ENCODE measurements around the gene AGTRAP.

AGTRAP gene

GRCh38 chr1:11735531-11735853 lies 444 bp upstream of the AGTRAP start:
- DNase-seq (ENCODE audit: low read depth in 2 of 2): no peak

GRCh38 chr1:11736746-11737639 lies 1.1 kb downstream of the AGTRAP start:
- peak in 1 of 2 donors; percentile 31 for DNase-seq (ENCODE audit: low read depth in 2 of 2)

GRCh38 chr1:11738096-11738495 lies 2.2 kb downstream of the AGTRAP start:
- no peak for DNase-seq (ENCODE audit: low read depth in 2 of 2)

- DNase-seq (ENCODE audit: low read depth in 2 of 2): no peak
Measured at GRCh38 chr1:11738783-11739182, 2.8 kb downstream of the AGTRAP start.

GRCh38 chr1:11740258-11741192 lies 4.6 kb downstream of the AGTRAP start:
- DNase-seq (ENCODE audit: low read depth in 2 of 2): no peak

GRCh38 chr1:11741482-11741881 lies 5.5 kb downstream of the AGTRAP start:
- DNase-seq (ENCODE audit: low read depth in 2 of 2): no peak

GRCh38 chr1:11741919-11742558 lies 6.1 kb downstream of the AGTRAP start:
- DNase-seq (ENCODE audit: low read depth in 2 of 2): no peak

GRCh38 chr1:11744287-11744686 lies 8.4 kb downstream of the AGTRAP start:
- DNase-seq (ENCODE audit: low read depth in 2 of 2): no peak

GRCh38 chr1:11746092-11746491 lies 10.2 kb downstream of the AGTRAP start:
- DNase-seq (ENCODE audit: low read depth in 2 of 2): no peak

- no peak for DNase-seq (ENCODE audit: low read depth in 2 of 2)
Measured at GRCh38 chr1:11746795-11747487, 11.0 kb downstream of the AGTRAP start.

GRCh38 chr1:11748294-11749202 lies 12.6 kb downstream of the AGTRAP start:
- DNase-seq (ENCODE audit: low read depth in 2 of 2): no peak

- DNase-seq (ENCODE audit: low read depth in 2 of 2): peak in 1 of 2 donors; percentile 24
Measured at GRCh38 chr1:11749203-11749689, 13.3 kb downstream of the AGTRAP start.

- no peak for DNase-seq (ENCODE audit: low read depth in 2 of 2)
Measured at GRCh38 chr1:11749996-11750395, 14.1 kb downstream of the AGTRAP start.

- DNase-seq (ENCODE audit: low read depth in 2 of 2): no peak
Measured at GRCh38 chr1:11751087-11751486, 15.2 kb downstream of the AGTRAP start.

GRCh38 chr1:11752359-11753088 lies 16.6 kb downstream of the AGTRAP start:
- DNase-seq (ENCODE audit: low read depth in 2 of 2): no peak

- no peak for DNase-seq (ENCODE audit: low read depth in 2 of 2)
Measured at GRCh38 chr1:11753555-11754208, 17.7 kb downstream of the AGTRAP start.

GRCh38 chr1:11757047-11757446 lies 21.1 kb downstream of the AGTRAP start:
- no peak for DNase-seq (ENCODE audit: low read depth in 2 of 2)

GRCh38 chr1:11759791-11760190 lies 23.9 kb downstream of the AGTRAP start:
- DNase-seq (ENCODE audit: low read depth in 2 of 2): no peak

- DNase-seq (ENCODE audit: low read depth in 2 of 2): no peak
Measured at GRCh38 chr1:11761285-11761684, 25.3 kb downstream of the AGTRAP start.

Data from stimulated activated CD4-positive, alpha-beta T cell treated with anti-CD3 and anti-CD28 coated beads, Interleukin-1b, Interleukin-23, amount 100 ng/mL, for 4 hours (primary cell).